Right ventricle myocardium inferior (tissue), 1 donor: Measurements from ENCODE around the gene RXRG. TPM values are rescaled to one million over a fixed set of nuclear protein-coding genes. Genes with fewer than 3 reads are reported as not detected.

Experiments
- ATAC-seq: fragments of 200-7000 bp; cut with Tn5 transposase; one replicate; pipeline ENCODE4 v1.9.1; 2020; ENCODE audit warnings: mild to moderate bottlenecking, moderate library complexity
- DNase-seq: peaks from one replicate; pipeline ENCODE4 v3.0.0; 2021; ENCODE audit errors: missing footprints
- intact Hi-C: fragments of 100-400 bp; cut with DNase I; formaldehyde crosslinking; loops from one replicate; pipeline ENCODE4 v1.11.0; 2022
- total RNA-seq: library from RNA; stranded (reverse); fragmentation: NEBNext Ultra II Directional; extraction: Animal tissue kit (Norgen Biotek cat#: 25700); gene quantifications from one replicate; pipeline ENCODE4 v1.2.1, GENCODE V29; 2021
- donor health status: DM: no; HTN: yes; CAD: no; lungs with severe emphysema.

RXRG gene
- total RNA-seq, 1 donor from 2014 or later, result 3.1 TPM

DNA sequence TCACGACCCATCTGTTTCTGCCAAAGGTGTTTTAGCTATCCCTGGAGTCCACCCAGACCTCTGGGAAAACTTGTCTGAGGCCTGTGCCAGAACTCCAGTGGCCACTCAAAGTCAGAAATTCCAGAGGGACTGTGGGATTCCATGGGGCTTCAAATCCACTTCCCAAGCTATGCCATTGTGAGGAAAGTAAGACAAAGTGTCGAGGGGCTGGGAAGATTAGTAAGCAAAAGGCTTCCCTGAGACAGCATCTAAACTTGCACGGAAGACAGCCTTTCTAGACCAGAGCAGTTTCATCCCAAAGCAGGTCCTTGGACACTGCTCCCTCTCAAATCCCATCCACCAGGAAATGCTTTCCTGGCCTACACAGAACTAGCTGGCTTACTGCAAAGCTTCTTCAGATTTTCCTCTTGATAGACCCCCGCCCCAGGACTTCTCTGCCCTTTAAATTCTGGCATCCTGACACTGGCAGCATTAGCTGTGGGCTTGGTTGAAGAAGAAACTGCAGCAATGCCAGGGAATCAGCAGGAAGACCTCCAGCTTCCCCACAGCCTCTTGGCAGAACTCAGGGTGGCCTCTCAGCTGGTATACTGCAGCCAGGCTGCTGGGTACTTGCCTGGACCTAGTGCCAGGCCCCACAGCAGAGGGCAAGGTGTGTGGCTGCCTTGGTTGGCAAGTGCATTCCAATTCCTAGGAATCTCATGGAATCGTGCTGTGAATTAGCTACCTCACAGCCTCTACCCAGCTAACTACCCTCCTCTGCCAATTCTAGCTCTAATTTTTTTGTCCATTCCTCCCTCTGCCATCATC, 61.1 kb downstream of the RXRG start:
- DNase-seq (no peak), ATAC-seq (no peak)
- intact Hi-C loops, result no loop called here

DNA sequence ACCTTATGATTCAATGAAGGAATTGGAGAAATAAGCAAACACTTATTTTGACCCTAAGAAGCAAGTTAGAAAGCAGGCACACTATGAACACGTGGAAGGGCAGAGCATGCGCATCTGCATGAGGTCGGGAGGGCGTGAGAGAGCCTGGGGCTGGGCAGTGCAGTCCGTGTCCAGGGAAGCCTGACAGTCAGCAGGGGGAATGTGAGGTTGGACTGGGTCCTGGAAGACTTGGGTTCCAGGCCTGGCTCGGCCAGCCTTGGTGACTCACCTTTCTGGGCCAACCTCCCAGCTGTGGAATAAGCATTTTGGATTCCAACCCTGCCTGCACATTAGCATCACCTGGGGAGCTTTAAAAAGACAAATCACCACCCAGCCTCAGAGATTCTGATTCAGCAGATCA, 61.9 kb downstream of the RXRG start:
- intact Hi-C loops, result no loop called here
- no peak for DNase-seq
- peak; percentile 64 for ATAC-seq

GRCh38 chr1:165381745-165382505, 63.0 kb downstream of the RXRG start:
- ATAC-seq, result no peak
- no peak for DNase-seq
- intact Hi-C loops, result no loop called here

- intact Hi-C loops, result no loop called here
- ATAC-seq, result no peak
- DNase-seq, result no peak
Observed at GRCh38 chr1:165376811-165377311, 68.1 kb downstream of the RXRG start.

GRCh38 chr1:165376041-165376810, 68.7 kb downstream of the RXRG start:
- peak; percentile 94 for ATAC-seq
- peak; percentile 90 for DNase-seq
- intact Hi-C loops, result no loop called here

DNA sequence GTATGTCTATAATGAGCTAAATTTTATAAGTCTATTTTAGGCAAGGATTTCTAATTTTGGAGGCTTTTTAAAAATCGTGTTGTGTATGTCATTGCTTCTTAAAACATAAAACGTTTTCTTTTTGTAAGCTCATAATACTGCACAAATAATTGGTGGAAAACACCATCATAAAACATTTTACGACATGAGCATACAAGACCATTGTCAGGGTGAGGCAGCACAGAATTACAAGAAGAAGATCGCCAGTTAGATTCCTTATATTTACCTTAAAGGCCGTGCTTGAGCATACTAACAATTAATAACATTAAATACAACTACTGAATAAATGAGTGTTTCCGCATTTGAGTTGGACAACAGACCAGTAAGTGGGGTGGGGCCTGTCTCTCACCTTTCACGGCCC, 69.3 kb downstream of the RXRG start:
- ATAC-seq (no peak), DNase-seq (no peak)
- intact Hi-C loops, result no loop called here

- intact Hi-C loops, result no loop called here
- DNase-seq (no peak), ATAC-seq (no peak)
Observed at GRCh38 chr1:165371588-165372225, 73.2 kb downstream of the RXRG start.

GRCh38 chr1:165369255-165369848, 75.6 kb downstream of the RXRG start:
- DNase-seq (peak; percentile 79), ATAC-seq (no peak)
- intact Hi-C loops, result loop anchor here (1.0 kb wide), 1 partner anchor 240 kb away; no protein-coding TSS in a partner anchor

- DNase-seq, result no peak
- intact Hi-C loops, result loop anchor here (1.0 kb wide), 1 partner anchor 222 kb away; no protein-coding TSS in a partner anchor
Observed at GRCh38 chr1:165367375-165367993, 77.4 kb downstream of the RXRG start.

DNA sequence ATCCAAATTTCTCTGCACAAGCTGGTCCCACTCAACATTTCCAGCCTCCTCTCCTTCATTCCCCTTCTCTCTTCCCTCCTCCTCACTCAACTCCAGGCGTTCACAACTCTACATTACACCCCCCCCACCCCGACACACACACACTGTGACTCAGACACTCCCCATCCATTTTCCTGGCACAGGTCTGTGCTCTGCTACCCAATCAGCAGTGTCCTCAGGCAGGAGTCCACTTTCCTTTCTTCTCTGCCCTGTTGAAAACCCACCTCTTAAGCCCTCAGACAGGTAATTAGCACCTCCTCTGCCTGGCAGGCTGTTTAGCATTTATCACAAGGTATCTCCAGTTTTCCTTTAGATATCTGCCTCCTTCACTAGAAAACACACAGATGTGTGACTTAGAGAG, 79.6 kb downstream of the RXRG start:
- intact Hi-C loops, result no loop called here
- DNase-seq (no peak), ATAC-seq (no peak)

More at GRCh38 chr1:165367375-165367993, 77.4 kb downstream of the RXRG start:
- ATAC-seq, result no peak

DNA sequence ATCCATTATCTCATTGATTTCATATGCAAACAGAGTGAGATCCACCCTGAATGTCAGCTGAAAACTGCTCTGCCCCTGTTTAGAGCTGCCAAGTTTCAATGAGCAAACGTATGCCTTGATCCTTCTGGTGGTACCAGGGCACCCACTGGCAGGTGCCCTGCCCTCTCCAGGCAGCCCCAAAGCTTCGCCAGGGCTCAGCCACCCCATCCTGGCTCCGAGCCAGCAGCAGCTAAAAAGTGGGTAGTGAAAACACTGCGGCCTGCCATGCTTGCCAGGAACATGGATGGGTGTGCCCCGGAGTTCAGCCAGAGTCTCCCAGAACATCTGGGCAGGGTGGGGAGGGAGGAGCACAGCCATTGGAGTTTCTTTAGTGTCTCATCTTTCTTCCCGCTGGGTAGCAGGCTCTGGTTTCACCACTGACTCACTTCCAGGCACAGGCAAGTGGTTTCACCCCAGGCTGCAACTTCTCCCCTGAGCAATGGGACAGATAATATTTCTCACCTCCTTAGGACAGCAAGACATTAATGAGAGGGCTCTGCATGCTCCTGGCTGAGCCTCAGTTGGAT, 80.3 kb downstream of the RXRG start:
- ATAC-seq (peak; percentile 68), DNase-seq (peak; percentile 77)
- intact Hi-C loops, result no loop called here

DNA sequence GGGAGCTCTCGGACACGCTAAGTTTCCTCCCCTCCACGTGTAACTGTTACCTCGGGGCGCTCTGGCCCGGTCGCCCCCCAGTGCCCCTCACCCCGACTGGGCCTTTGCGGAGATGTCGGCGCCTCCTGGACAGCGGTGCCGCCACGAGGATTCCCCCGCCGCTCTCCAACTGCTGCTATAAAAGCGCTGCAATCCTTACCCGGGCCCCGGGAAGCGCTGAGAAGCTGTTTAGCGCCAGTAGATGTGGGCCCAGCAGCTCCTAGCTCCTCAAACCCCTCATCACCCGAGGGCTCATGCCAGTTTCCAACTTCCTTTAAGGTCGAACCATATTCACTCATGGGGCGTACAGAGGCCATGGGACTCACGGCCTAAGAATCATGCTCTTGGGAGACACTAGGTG, 88.0 kb downstream of the RXRG start:
- DNase-seq (no peak), ATAC-seq (no peak)
- intact Hi-C loops, result no loop called here

DNA sequence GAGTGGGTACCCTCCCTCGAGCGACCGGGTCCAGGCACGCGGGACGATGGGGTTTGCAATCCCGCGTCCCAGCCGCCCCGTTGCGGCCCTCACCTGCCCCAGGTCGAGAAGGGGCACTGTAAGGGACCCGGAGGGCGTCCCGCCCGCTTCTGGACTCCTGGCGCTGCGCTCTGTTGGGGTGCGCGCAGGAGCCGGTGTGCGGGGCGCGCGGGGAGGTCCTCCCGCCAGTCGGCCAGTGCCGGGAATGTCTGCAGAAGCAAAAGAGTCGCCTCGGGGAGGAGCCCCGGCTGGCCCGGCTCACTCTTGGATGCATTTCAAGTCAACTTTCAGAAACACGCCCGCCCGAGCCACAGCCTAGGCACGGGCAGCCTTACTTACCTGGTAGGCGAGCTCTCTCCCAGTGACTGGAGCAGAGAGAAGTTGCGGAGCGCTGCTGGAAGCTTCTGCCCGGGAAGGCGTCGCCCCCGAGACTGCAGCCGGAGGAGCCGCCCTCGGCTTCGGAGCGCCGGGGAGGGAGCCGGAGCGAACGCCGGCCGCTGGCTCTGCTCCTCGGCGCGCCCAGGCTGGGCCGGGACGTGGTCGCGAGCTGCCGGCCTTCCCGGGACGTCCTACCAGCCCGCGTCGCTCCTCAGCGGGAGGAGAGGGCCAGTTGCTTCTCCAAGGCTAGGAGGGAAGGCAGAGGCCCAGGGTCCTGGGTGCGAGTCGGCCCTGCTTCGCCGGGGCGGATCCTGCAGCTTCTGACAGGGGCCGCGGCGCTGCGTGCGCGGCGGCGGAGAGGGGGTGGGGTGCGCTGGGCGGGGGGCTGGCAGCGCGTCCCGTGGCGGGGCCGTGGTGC, 88.7 kb downstream of the RXRG start, which contains the start of gene LMX1A:
TSS of gene LMX1A (minus strand) at position 739 of the 835 bp plus-strand sequence. CDS start 1,156 bp downstream, outside the sequence.
- DNase-seq (no peak), ATAC-seq (peak; percentile 42)
- intact Hi-C loops, result no loop called here

- ATAC-seq (no peak), DNase-seq (no peak)
- intact Hi-C loops, result no loop called here
Observed at GRCh38 chr1:165355139-165355976, 89.6 kb downstream of the RXRG start.

GRCh38 chr1:165354739-165355138, 90.2 kb downstream of the RXRG start:
- ATAC-seq, result no peak
- intact Hi-C loops, result no loop called here
- no peak for DNase-seq
